HepG2 (cell line): ENCODE results near the gene ZDHHC14. TPM values are rescaled to one million over a fixed set of nuclear protein-coding genes. Genes with fewer than 3 reads are reported as not detected.

Experiments used
- ATAC-seq: fragments of 200-7000 bp; cut with Tn5 transposase; 3 replicates; pipeline ENCODE4 v1.9.1; 2020; ENCODE audit warnings: mild to moderate bottlenecking, moderate library complexity
- BruUV-seq: library from RNA; stranded (reverse); fragments of 400-500 nt; replicated peaks from 2 replicates; lab custom pipeline; 2021; lab: Mats Ljungman, UMichigan
- CTCF ChIA-PET: fragments of 300-600 bp; formaldehyde crosslinking; extraction: SDS; loops from one replicate; lab custom pipeline; 2021; ENCODE audit warnings: low total read pairs, inconsistent platforms, low intra/inter-chr PET ratio; lab: Yijun Ruan, JAX
- POLR2A ChIA-PET: fragments of 350-600 bp; sonication (Branson Sonifier 250); formaldehyde crosslinking; loops from one replicate; lab custom pipeline; 2020; ENCODE audit warnings: antibody characterized with exemption, inconsistent platforms; lab: Yijun Ruan, JAX
- DNase-seq: peaks from one replicate; pipeline ENCODE4 v3.0.0-alpha.2; 2015; ENCODE audit warnings: low spot score
- FAIRE-seq: peaks from 3 replicates; lab custom pipeline; 2011; peaks lifted over from hg19 to GRCh38; lab: Jason Lieb, UNC
- H2AFZ ChIP-seq: one replicate; pipeline ENCODE4 v1.6.1; 2011; ENCODE audit warnings: low read length, inconsistent platforms
- H3K27ac ChIP-seq: fragments of 300-600 bp; 3 replicates; pipeline ENCODE4 v1.8.0; 2011; ENCODE audit warnings: mixed run types, mild to moderate bottlenecking, mixed read lengths, low read length, inconsistent platforms; ENCODE audit not compliant: insufficient read depth; ENCODE audit errors: extremely low read length
- H3K27me3 ChIP-seq, 2 experiments: fragments of 200-600 bp in 1 of 2; 2 replicates in 1 of 2; 3 replicates in 1 of 2; pipeline versions ENCODE4 v1.6.0 to v1.8.0; 2011; ENCODE audit warnings: low read length in 2 of 2, mild to moderate bottlenecking in 2 of 2, moderate library complexity in 2 of 2, inconsistent platforms in 1 of 2; ENCODE audit not compliant: insufficient read depth in 2 of 2, control insufficient read depth in 1 of 2
- H3K36me3 ChIP-seq, 2 experiments: fragments of 200-600 bp in 1 of 2; replicated peaks in 1 of 2; 2 replicates in 1 of 2; 3 replicates in 1 of 2; pipeline versions ENCODE4 v1.5.1 to v1.8.0; 2011; ENCODE audit warnings: low read length in 2 of 2, inconsistent platforms in 1 of 2; ENCODE audit not compliant: insufficient read depth in 2 of 2, control insufficient read depth in 1 of 2
- H3K4me1 ChIP-seq: 2 replicates; pipeline ENCODE4 v1.5.1; 2012; ENCODE audit warnings: low read length, inconsistent platforms; ENCODE audit not compliant: insufficient read depth
- H3K4me2 ChIP-seq: 2 replicates; pipeline ENCODE4 v1.6.0; 2011; ENCODE audit warnings: low read depth, low read length, inconsistent platforms
- H3K4me3 ChIP-seq, 3 experiments: fragments of 200-600 bp in 1 of 3; sonication (generic), shearing (Covaris generic) in 1 of 3; replicated peaks in 1 of 3; 2 replicates each; pipeline ENCODE4 v1.5.1; 2011 to 2016; ENCODE audit warnings: low read length in 3 of 3, inconsistent platforms in 2 of 3, low read depth in 2 of 3, mild to moderate bottlenecking in 2 of 3, control low read depth in 1 of 3, mixed read lengths in 1 of 3; ENCODE audit not compliant: insufficient read depth in 1 of 3
- H3K79me2 ChIP-seq: one replicate; pipeline ENCODE4 v1.6.1; 2011; ENCODE audit warnings: low read length, inconsistent platforms; ENCODE audit not compliant: insufficient read depth
- H3K9ac ChIP-seq: 2 replicates; pipeline ENCODE4 v1.6.0; 2011; ENCODE audit warnings: mild to moderate bottlenecking, low read depth, low read length, inconsistent platforms; ENCODE audit not compliant: insufficient read depth
- H3K9me3 ChIP-seq: 2 replicates; pipeline ENCODE4 v1.5.1; 2012; ENCODE audit warnings: mild to moderate bottlenecking, low read length
- H4K20me1 ChIP-seq: 2 replicates; pipeline ENCODE4 v1.6.0; 2011; ENCODE audit warnings: inconsistent platforms, mild to moderate bottlenecking, low read length, moderate library complexity; ENCODE audit not compliant: insufficient read depth
- AGO2 ChIP-seq: fragments of 200-400 bp; formaldehyde crosslinking; optimal IDR thresholded peaks from 2 replicates; pipeline ENCODE3; 2017; ENCODE audit warnings: mild to moderate bottlenecking, low read depth, low read length, moderate library complexity
- ARID5B ChIP-seq: IDR thresholded peaks from 2 replicates; pipeline ENCODE4 v1.4.0; 2020; ENCODE audit warnings: mild to moderate bottlenecking, missing genetic modification reagents
- DZIP1 ChIP-seq: sonication (generic); formaldehyde crosslinking; IDR thresholded peaks from 2 replicates; pipeline ENCODE4 v1.5.0; 2020; ENCODE audit warnings: mild to moderate bottlenecking, missing genetic modification reagents
- ELF3 ChIP-seq: IDR thresholded peaks from 2 replicates; pipeline ENCODE4 v1.6.1; 2016; ENCODE audit warnings: missing genetic modification reagents, missing compliant biosample characterization
- HNF4A ChIP-seq: sonication (generic); formaldehyde crosslinking; IDR thresholded peaks from 2 replicates; pipeline ENCODE4 v1.4.0; 2020; ENCODE audit warnings: missing genetic modification reagents
- HOXA7 ChIP-seq: sonication (generic); formaldehyde crosslinking; IDR thresholded peaks from 2 replicates; pipeline ENCODE4 v1.8.1; 2022; ENCODE audit warnings: mild to moderate bottlenecking, missing genetic modification reagents, moderate library complexity
- RARA ChIP-seq: IDR thresholded peaks from 2 replicates; pipeline ENCODE4 v1.6.1; 2016; ENCODE audit warnings: missing genetic modification reagents, missing compliant biosample characterization
- SAP130 ChIP-seq: IDR thresholded peaks from 2 replicates; pipeline ENCODE4 v1.6.1; 2016; ENCODE audit warnings: low read depth
- ZBTB2 ChIP-seq: sonication (generic); formaldehyde crosslinking; IDR thresholded peaks from 2 replicates; pipeline ENCODE4 v1.8.0; 2022; ENCODE audit warnings: low read depth, missing genetic modification reagents
- ZBTB49 ChIP-seq: sonication (generic); formaldehyde crosslinking; IDR thresholded peaks from 2 replicates; pipeline ENCODE4 v1.4.0; 2020; ENCODE audit warnings: missing genetic modification reagents, borderline replicate concordance
- ZNF124 ChIP-seq: sonication (generic); formaldehyde crosslinking; IDR thresholded peaks from 2 replicates; pipeline ENCODE4 v1.4.0; 2020; ENCODE audit warnings: missing genetic modification reagents
- ZNF775 ChIP-seq: sonication (generic); formaldehyde crosslinking; IDR thresholded peaks from 2 replicates; pipeline ENCODE4 v1.4.0; 2020; ENCODE audit warnings: missing genetic modification reagents, mild to moderate bottlenecking, moderate library complexity, borderline replicate concordance
- whole genome bisulfite sequencing: methylation state at CpG from one replicate; pipeline ENCODE4 v1.1.6; 2017; ENCODE audit warnings: low lambda C conversion rate; 5-methylcytosine and 5-hydroxymethylcytosine counted together
- in situ Hi-C: cut with HindIII; loops from 2 replicates; pipeline ENCODE4 v1.10.0; 2017; ENCODE audit warnings: low pct_unique_long_range_greater_than_20kb; ENCODE audit not compliant: extremely low pct_ligation_motif_present
- intact Hi-C: fragments of 100-400 bp; cut with micrococcal nuclease; formaldehyde crosslinking; loops from one replicate; pipeline ENCODE4 v1.10.0; 2022; ENCODE audit not compliant: unreplicated experiment
- polyA plus RNA-seq, 8 experiments: library from polyadenylated mRNA; depleted of rRNA in 3 of 8; stranded (reverse) in 7 of 8; unstranded in 1 of 8; fragments of >200 nt; fragmentation: Illumina TruSeq in 4 of 8; extraction: Trizol in 4 of 8; gene quantifications; 2 replicates each; pipeline versions ENCODE4 v1.2.1 to v1.2.3, GENCODE V29; 2011 to 2016; ENCODE audit warnings: low read depth in 4 of 8, missing spikeins in 1 of 8, mixed read lengths in 1 of 8; ENCODE audit not compliant: insufficient read depth in 1 of 8
- total RNA-seq, 5 experiments: library from RNA; depleted of rRNA; stranded (reverse); fragments of >200 nt; fragmentation: Illumina TruSeq; extraction: Trizol; gene quantifications; 2 replicates each; pipeline ENCODE4 v1.2.3, GENCODE V29; 2016; ENCODE audit warnings: low read depth in 1 of 5

The ZDHHC14 gene
- total and polyA plus RNA-seq, 2 of the 13 experiments (the other 11 are each of a cell fraction or from before 2014, with no cell fraction given) = 3.7 to 9.5 TPM

GRCh38 chr6:157406661-157407060 is 25.7 kb downstream of the ZDHHC14 start (continued):
- TF ChIP-seq ZBTB2 (no peak), ZNF775 (CRISPR knock-in tag) (no peak), AGO2 (no peak), HOXA7 (no peak), DZIP1 (CRISPR knock-in tag) (no peak)
- TF ChIP-seq, all 625 proteins: peak for 0

GRCh38 chr6:157407646-157408045 is 26.7 kb downstream of the ZDHHC14 start:
- H3K36me3 ChIP-seq = no peaks in the 10 kb centered on the region
- H3K27me3 ChIP-seq = no peaks in the 10 kb centered on the region
- peak; percentile 27; the same call in 1 of the 3 replicates for ATAC-seq
- H3K9ac ChIP-seq = no peak overlapping the region
- no peak overlapping the region for H3K27ac ChIP-seq
- no TSS peak for BruUV-seq
- ChIA-PET POLR2A (no interaction called here), CTCF (no interaction called here)
- no peak overlapping the region for H2AFZ ChIP-seq
- in situ Hi-C loops (no loop called here), intact Hi-C loops (no loop called here)
- H3K4me1 ChIP-seq = peaks cover 15% of the 10 kb centered on the region
- H4K20me1 ChIP-seq = no peaks in the 10 kb centered on the region
- DNase-seq = peak; percentile 23
- H3K79me2 ChIP-seq = no peaks in the 10 kb centered on the region
- no peak overlapping the region for H3K4me3 ChIP-seq
- WGBS = 25% methylated on average over 3 of the region's 3 CpGs
- no peak for FAIRE-seq
- H3K4me2 ChIP-seq = peak overlapping the region; percentile 19; the same call in 1 of the 2 replicates
- no peaks in the 10 kb centered on the region for H3K9me3 ChIP-seq
- TF ChIP-seq HNF4A (0 out of 2 replicates have a peak, but pooled peaks have one; percentile 5), ELF3 (CRISPR knock-in tag) (0 out of 2 replicates have a peak, but pooled peaks have one; percentile 18), RARA (CRISPR knock-in tag) (peak; percentile 63), ZBTB49 (CRISPR knock-in tag) (no peak), SAP130 (CRISPR knock-in tag) (0 out of 2 replicates have a peak, but pooled peaks have one; percentile 30), ARID5B (CRISPR knock-in tag) (0 out of 2 replicates have a peak, but pooled peaks have one; percentile 18), ZNF124 (CRISPR knock-in tag) (no peak)
